CD4-positive, alpha-beta T cell treated with Interleukin-15 for 1 hour (primary cell): ENCODE results near the gene WDR73.
"Not testable (repeated sequence)": the region's sequence is repeated elsewhere in the genome, so short reads cannot be mapped to it uniquely, and the experiment has no call there.

ENCODE experiments used
- DNase-seq: peaks from one replicate; pipeline ENCODE4 v3.0.0-alpha.2; 2020

The WDR73 gene

GRCh38 chr15:84653910-84654688 is at the start of gene WDR73:
TSS of gene WDR73 (minus strand) at chr15:84654283. CDS start at chr15:84654274, 9 bp downstream.
- DNase-seq, result peak; percentile 93

- DNase-seq, result no peak
Measured at GRCh38 chr15:84703808-84704207, 49.7 kb upstream of the WDR73 start.

- DNase-seq, result no peak
Measured at GRCh38 chr15:84702961-84703482, 48.9 kb upstream of the WDR73 start.

GRCh38 chr15:84699538-84700191 is 45.6 kb upstream of the WDR73 start:
- no peak for DNase-seq

- no peak for DNase-seq
Measured at GRCh38 chr15:84697236-84697990, 43.3 kb upstream of the WDR73 start.

GRCh38 chr15:84696757-84697156 is 42.7 kb upstream of the WDR73 start:
- no peak for DNase-seq

- DNase-seq, result no peak
Measured at GRCh38 chr15:84690342-84690741, 36.3 kb upstream of the WDR73 start.

- no peak for DNase-seq
Measured at GRCh38 chr15:84689858-84690257, 35.8 kb upstream of the WDR73 start.

GRCh38 chr15:84686446-84686845 is 32.4 kb upstream of the WDR73 start:
- DNase-seq, result not testable (repeated sequence)

- DNase-seq, result peak; percentile 18
Measured at GRCh38 chr15:84685304-84685703, 31.2 kb upstream of the WDR73 start.

GRCh38 chr15:84684092-84684491 is 30.0 kb upstream of the WDR73 start:
- DNase-seq, result no peak

GRCh38 chr15:84681831-84682230 is 27.7 kb upstream of the WDR73 start:
- peak; percentile 28 for DNase-seq

- no peak for DNase-seq
Measured at GRCh38 chr15:84671211-84671610, 17.1 kb upstream of the WDR73 start.

GRCh38 chr15:84669726-84670125 is 15.6 kb upstream of the WDR73 start:
- DNase-seq, result no peak

GRCh38 chr15:84668221-84668982 is 14.3 kb upstream of the WDR73 start:
- DNase-seq, result no peak

GRCh38 chr15:84666373-84666772 is 12.3 kb upstream of the WDR73 start:
- DNase-seq, result no peak

GRCh38 chr15:84661001-84661400 is 6.9 kb upstream of the WDR73 start:
- DNase-seq, result no peak

- DNase-seq, result no peak
Measured at GRCh38 chr15:84659904-84660781, 6.1 kb upstream of the WDR73 start.

- DNase-seq, result no peak
Measured at GRCh38 chr15:84658788-84659411, 4.8 kb upstream of the WDR73 start.

- DNase-seq, result peak; percentile 89
Measured at GRCh38 chr15:84658080-84658787, 4.2 kb upstream of the WDR73 start, which contains the start of gene NMB. TSS of gene NMB (minus strand) at chr15:84658199. CDS start at chr15:84658152, 47 bp downstream.
